ENCODE results near the gene RBM38.

- TF ChIP-seq POLR2A (IDR thresholded peaks at IDR 0.05) (no peak), CTCF (IDR thresholded peaks at IDR 0.05) (no peak)
Measured at GRCh38 chr20:57443349-57444265, 52.4 kb downstream of the RBM38 start.

Measured in esophagus squamous epithelium (tissue), 4 donors.